Measurements from ENCODE around the gene SYNDIG1. TPM values are rescaled to one million over a fixed set of nuclear protein-coding genes. Genes with fewer than 3 reads are reported as not detected.

SYNDIG1 gene
- total RNA-seq, 1 donor from 2014 or later: 0.49 TPM

- no peak for DNase-seq (ENCODE audit: low read depth, low spot score)
- Mint-ChIP-seq H3K4me3 (no peak overlapping the region), H3K27ac (ENCODE audit: unreplicated experiment) (no peak overlapping the region), H3K36me3 (ENCODE audit: low read depth) (no peaks in the 10 kb centered on the region), H3K4me1 (peaks cover 5% of the 10 kb centered on the region), H3K9me3 (no peaks in the 10 kb centered on the region), H3K27me3 (ENCODE audit: low read depth) (peaks cover 29% of the 10 kb centered on the region)
- no peak for TF ChIP-seq CTCF (conservative IDR thresholded peaks at IDR 0.05)
Measured at GRCh38 chr20:24480509-24480908, 11.1 kb downstream of the SYNDIG1 start.

GRCh38 chr20:24481173-24481572 is 11.7 kb downstream of the SYNDIG1 start:
- H3K9me3 Mint-ChIP-seq: no peaks in the 10 kb centered on the region
- DNase-seq (ENCODE audit: low read depth, low spot score): no peak
- no peak overlapping the region for H3K27ac Mint-ChIP-seq (ENCODE audit: unreplicated experiment)
- peaks cover 5% of the 10 kb centered on the region for H3K4me1 Mint-ChIP-seq
- no peaks in the 10 kb centered on the region for H3K36me3 Mint-ChIP-seq (ENCODE audit: low read depth)
- peaks cover 27% of the 10 kb centered on the region for H3K27me3 Mint-ChIP-seq (ENCODE audit: low read depth)
- TF ChIP-seq CTCF (conservative IDR thresholded peaks at IDR 0.05): no peak
- H3K4me3 Mint-ChIP-seq: no peak overlapping the region

- H3K4me3 Mint-ChIP-seq: no peak overlapping the region
- TF ChIP-seq CTCF (conservative IDR thresholded peaks at IDR 0.05): no peak
- H3K4me1 Mint-ChIP-seq: peaks cover 5% of the 10 kb centered on the region
- no peaks in the 10 kb centered on the region for H3K9me3 Mint-ChIP-seq
- DNase-seq (ENCODE audit: low read depth, low spot score): no peak
- H3K27ac Mint-ChIP-seq (ENCODE audit: unreplicated experiment): no peak overlapping the region
- no peaks in the 10 kb centered on the region for H3K36me3 Mint-ChIP-seq (ENCODE audit: low read depth)
- peaks cover 16% of the 10 kb centered on the region for H3K27me3 Mint-ChIP-seq (ENCODE audit: low read depth)
Measured at GRCh38 chr20:24483435-24484080, 14.1 kb downstream of the SYNDIG1 start.

GRCh38 chr20:24484081-24484450 is 14.6 kb downstream of the SYNDIG1 start:
- no peak for TF ChIP-seq CTCF (conservative IDR thresholded peaks at IDR 0.05)
- H3K27me3 Mint-ChIP-seq (ENCODE audit: low read depth): peaks cover 15% of the 10 kb centered on the region
- DNase-seq (ENCODE audit: low read depth, low spot score): no peak
- no peak overlapping the region for H3K27ac Mint-ChIP-seq (ENCODE audit: unreplicated experiment)
- no peak overlapping the region for H3K4me3 Mint-ChIP-seq
- H3K4me1 Mint-ChIP-seq: peaks cover 5% of the 10 kb centered on the region
- H3K36me3 Mint-ChIP-seq (ENCODE audit: low read depth): no peaks in the 10 kb centered on the region
- H3K9me3 Mint-ChIP-seq: no peaks in the 10 kb centered on the region

GRCh38 chr20:24485981-24486380 is 16.6 kb downstream of the SYNDIG1 start:
- Mint-ChIP-seq H3K4me3 (no peak overlapping the region), H3K27ac (ENCODE audit: unreplicated experiment) (no peak overlapping the region), H3K4me1 (peaks cover 5% of the 10 kb centered on the region), H3K27me3 (ENCODE audit: low read depth) (peaks cover 4% of the 10 kb centered on the region), H3K9me3 (no peaks in the 10 kb centered on the region), H3K36me3 (ENCODE audit: low read depth) (no peaks in the 10 kb centered on the region)
- DNase-seq (ENCODE audit: low read depth, low spot score): no peak
- no peak for TF ChIP-seq CTCF (conservative IDR thresholded peaks at IDR 0.05)
